Natural killer cell (primary cell): ENCODE data around the gene PRCD. TPM values are rescaled to one million over a fixed set of nuclear protein-coding genes. Genes with fewer than 3 reads are reported as not detected.
A peak's percentile ranks its signal among the peaks of the same experiment; 100 is the strongest.

ENCODE experiments used
- ATAC-seq, 3 donors: fragments of 150-1000 bp in 2 of 3; fragments of 200-7000 bp in 1 of 3; cut with Tn5 transposase; 1 replicate in 1 of 3; 2 replicates in 2 of 3; pipeline ENCODE4 v1.10.0; 2021; ENCODE audit warnings: mild to moderate bottlenecking in 2 of 3, moderate library complexity in 2 of 3
- DNase-seq, 2 donors: peaks; one replicate each; pipeline versions ENCODE4 v3.0.0 to v3.0.0-alpha.2; 2013 to 2021; ENCODE audit warnings: mixed read lengths in 1 of 2
- H3K27ac ChIP-seq: one replicate; pipeline ENCODE4 v1.5.1; 2013; ENCODE audit warnings: mild to moderate bottlenecking, low read length
- H3K27me3 ChIP-seq: one replicate; pipeline ENCODE4 v1.6.1; 2013; ENCODE audit warnings: low read length; ENCODE audit not compliant: control insufficient read depth, insufficient read depth
- H3K36me3 ChIP-seq: one replicate; pipeline ENCODE4 v1.6.1; 2013; ENCODE audit warnings: low read length; ENCODE audit not compliant: control insufficient read depth, insufficient read depth
- H3K4me1 ChIP-seq: one replicate; pipeline ENCODE4 v1.6.1; 2013; ENCODE audit warnings: low read length; ENCODE audit not compliant: control insufficient read depth, insufficient read depth
- H3K4me3 ChIP-seq: one replicate; pipeline ENCODE4 v1.5.1; 2013; ENCODE audit warnings: low read length
- H3K9me3 ChIP-seq: one replicate; pipeline ENCODE4 v1.6.1; 2013; ENCODE audit warnings: low read length; ENCODE audit not compliant: control insufficient read depth, insufficient read depth
- H3K27ac Mint-ChIP-seq, 2 donors: one replicate each; pipeline ENCODE4 v1.8.0; 2022; ENCODE audit warnings: mild to moderate bottlenecking in 2 of 2, mixed read lengths in 2 of 2, moderate library complexity in 1 of 2
- H3K27me3 Mint-ChIP-seq, 2 donors: one replicate each; pipeline ENCODE4 v1.8.0; 2022; ENCODE audit warnings: low read depth in 2 of 2, mixed read lengths in 2 of 2
- H3K36me3 Mint-ChIP-seq: one replicate; pipeline ENCODE4 v1.8.0; 2022; ENCODE audit warnings: mixed read lengths
- H3K4me1 Mint-ChIP-seq, 2 donors: one replicate each; pipeline ENCODE4 v1.8.0; 2022; ENCODE audit warnings: mixed read lengths in 2 of 2
- H3K4me3 Mint-ChIP-seq: one replicate; pipeline ENCODE4 v1.8.0; 2022; ENCODE audit warnings: mild to moderate bottlenecking, moderate library complexity, mixed read lengths
- H3K9me3 Mint-ChIP-seq, 2 donors: one replicate each; pipeline ENCODE4 v1.8.0; 2022; ENCODE audit warnings: mixed read lengths in 2 of 2
- CTCF ChIP-seq: fragments of 200-600 bp; IDR thresholded peaks from one replicate; pipeline ENCODE4 v1.8.0; 2022; ENCODE audit warnings: antibody characterized with exemption
- WGBS: methylation state at CpG from one replicate; pipeline ENCODE4 v1.1.7; 2013; ENCODE audit warnings: missing lambda C conversion rate; ENCODE audit not compliant: insufficient coverage; 5-methylcytosine and 5-hydroxymethylcytosine counted together
- intact Hi-C: fragments of 100-400 bp; cut with micrococcal nuclease; formaldehyde crosslinking; loops from one replicate; pipeline ENCODE4 v1.14.2; 2022
- total RNA-seq, 4 donors: library from RNA; stranded (reverse); fragments of 120-200 nt in 1 of 4; gene quantifications; one replicate each; pipeline versions ENCODE4 v1.2.3 to v1.2.4, GENCODE V29; 2013 to 2022

Gene PRCD
- total RNA-seq, 3 donors from 2014 or later (not counting 1 experiment from before 2014, with no cell fraction given): 0.77 to 1.1 (median 0.82) TPM

GRCh38 chr17:76492123-76492988 lies 47.5 kb upstream of the PRCD start:
- Mint-ChIP-seq H3K4me1 (peaks cover 63 to 80% of the 10 kb centered on the region in 2 donors), H3K9me3 (no peaks in the 10 kb centered on the region), H3K4me3 (peak overlapping the region; percentile 89), H3K27ac (peak overlapping the region; percentile 96 to 97), H3K27me3 (no peaks in the 10 kb centered on the region), H3K36me3 (no peaks in the 10 kb centered on the region)
- peak overlapping the region; percentile 90 for H3K27ac ChIP-seq
- H3K4me1 ChIP-seq: peaks cover 88% of the 10 kb centered on the region
- DNase-seq (peak in 1 of 2 donors; percentile 43), ATAC-seq (peak; percentile 4 to 33 (median 15))
- H3K36me3 ChIP-seq: peaks cover 9% of the 10 kb centered on the region
- no peaks in the 10 kb centered on the region for H3K27me3 ChIP-seq
- peak overlapping the region; percentile 25 for H3K4me3 ChIP-seq
- 31% methylated on average over 11 of the region's 11 CpGs for WGBS
- intact Hi-C loops: loop anchor here (2.0 kb wide), 1 partner anchor 22 kb away; no protein-coding TSS in a partner anchor
- no peak for TF ChIP-seq CTCF
- H3K9me3 ChIP-seq: no peaks in the 10 kb centered on the region

DNA sequence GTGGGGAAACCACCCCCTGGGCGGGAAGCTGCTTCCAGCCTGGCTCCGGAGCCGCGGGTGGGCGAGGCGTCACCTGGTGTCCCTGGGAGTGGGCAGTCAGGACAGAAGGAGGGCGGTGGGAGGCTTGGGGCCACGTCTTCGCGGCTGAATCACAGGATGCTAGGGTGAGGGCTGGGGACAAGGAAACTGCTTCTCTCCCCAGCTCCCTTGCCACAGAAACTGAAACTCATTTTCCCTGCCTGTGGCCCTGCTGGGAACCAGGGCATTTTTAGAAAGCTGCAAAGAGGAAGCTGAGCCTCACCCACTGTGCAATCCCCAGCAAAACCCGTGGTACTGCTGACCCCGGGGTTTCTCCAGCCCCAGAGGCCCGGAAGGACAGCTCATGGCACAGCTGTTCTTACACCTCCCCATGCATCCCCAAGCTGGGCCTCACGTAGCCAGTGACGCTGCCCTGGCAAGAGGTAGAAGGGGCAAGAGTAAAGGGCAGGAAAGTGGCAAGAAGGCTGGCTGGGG lies 46.8 kb upstream of the PRCD start:
- peak overlapping the region; percentile 25 for H3K4me3 ChIP-seq
- peak overlapping the region; percentile 89 for H3K4me3 Mint-ChIP-seq
- H3K4me1 ChIP-seq: peaks cover 95% of the 10 kb centered on the region
- H3K27ac ChIP-seq: peak overlapping the region; percentile 90
- 0% methylated on average over 15 of the region's 15 CpGs for WGBS
- peaks cover 64 to 86% of the 10 kb centered on the region in 2 donors for H3K4me1 Mint-ChIP-seq
- no peaks in the 10 kb centered on the region for H3K36me3 Mint-ChIP-seq
- H3K27ac Mint-ChIP-seq: peak overlapping the region; percentile 96 to 97
- H3K9me3 Mint-ChIP-seq: no peaks in the 10 kb centered on the region
- DNase-seq: peak; percentile 59 to 69
- no peaks in the 10 kb centered on the region for H3K9me3 ChIP-seq
- no peaks in the 10 kb centered on the region for H3K27me3 ChIP-seq
- H3K36me3 ChIP-seq: peaks cover 8% of the 10 kb centered on the region
- intact Hi-C loops: loop anchor here (1.0 to 2.0 kb wide), 2 partner anchors 8 to 22 kb away; partner anchors contain the start of gene RHBDF2
- H3K27me3 Mint-ChIP-seq: no peaks in the 10 kb centered on the region
- peak; percentile 61 to 75 (median 65) for ATAC-seq
- no peak for TF ChIP-seq CTCF

GRCh38 chr17:76493505-76494167 lies 46.2 kb upstream of the PRCD start:
- TF ChIP-seq CTCF: no peak
- Mint-ChIP-seq H3K27me3 (no peaks in the 10 kb centered on the region), H3K9me3 (no peaks in the 10 kb centered on the region), H3K27ac (peak overlapping the region; percentile 96 to 97), H3K4me3 (peak overlapping the region; percentile 89), H3K4me1 (peaks cover 70 to 92% of the 10 kb centered on the region in 2 donors), H3K36me3 (no peaks in the 10 kb centered on the region)
- peak overlapping the region; percentile 25 for H3K4me3 ChIP-seq
- intact Hi-C loops: loop anchor here (1.0 to 2.0 kb wide), 2 partner anchors 8 to 21 kb away; partner anchors contain the start of gene RHBDF2
- H3K4me1 ChIP-seq: peaks cover 100% of the 10 kb centered on the region
- DNase-seq: peak; percentile 59 to 72
- ATAC-seq: peak; percentile 45 to 66 (median 55)
- 3% methylated on average over 21 of the region's 21 CpGs for WGBS
- no peaks in the 10 kb centered on the region for H3K9me3 ChIP-seq
- H3K27ac ChIP-seq: peak overlapping the region; percentile 90
- no peaks in the 10 kb centered on the region for H3K27me3 ChIP-seq
- peaks cover 8% of the 10 kb centered on the region for H3K36me3 ChIP-seq
